GM12878 (cell line): ENCODE data around the gene USP12. TPM values are rescaled to one million over a fixed set of nuclear protein-coding genes. Genes with fewer than 3 reads are reported as not detected.

ENCODE experiments used
- BACH1 ChIP-seq: fragments of 450-650 bp; IDR thresholded peaks from 2 replicates; pipeline ENCODE4 v1.6.1; 2017; ENCODE audit warnings: mild to moderate bottlenecking, borderline replicate concordance
- CBFB ChIP-seq: IDR thresholded peaks from 2 replicates; pipeline ENCODE4 v1.6.1; 2016; ENCODE audit warnings: antibody characterized with exemption, low read depth
- CREM ChIP-seq: IDR thresholded peaks from 2 replicates; pipeline ENCODE4 v1.6.1; 2014; ENCODE audit warnings: antibody characterized with exemption, low read depth
- EGR1 ChIP-seq, 2 experiments: IDR thresholded peaks; 1 replicate in 1 of 2; 2 replicates in 1 of 2; pipeline ENCODE4 v1.6.1; 2011 to 2012; ENCODE audit warnings: low read depth in 2 of 2, low read length in 2 of 2, borderline replicate concordance in 1 of 2, mild to moderate bottlenecking in 1 of 2, moderate library complexity in 1 of 2
- MEF2A ChIP-seq: IDR thresholded peaks from 2 replicates; pipeline ENCODE4 v1.6.1; 2011; ENCODE audit warnings: low read depth, mild to moderate bottlenecking, low read length, moderate library complexity; ENCODE audit not compliant: insufficient read depth
- NRF1 ChIP-seq: conservative IDR thresholded peaks from 2 replicates; pipeline ENCODE4 v1.6.1; 2011; ENCODE audit warnings: mild to moderate bottlenecking, low read depth, low read length, improper control_type of control experiment
- POLR2AphosphoS2 ChIP-seq: IDR thresholded peaks from 2 replicates; pipeline ENCODE4 v1.6.1; 2011; ENCODE audit warnings: low read depth, mild to moderate bottlenecking, low read length, improper control_type of control experiment, moderate library complexity
- SMC3 ChIP-seq: IDR thresholded peaks from 2 replicates; pipeline ENCODE4 v1.6.1; 2011; ENCODE audit warnings: low read length, improper control_type of control experiment, borderline replicate concordance
- ZNF622 ChIP-seq: fragments of 450-650 bp; IDR thresholded peaks from 2 replicates; pipeline ENCODE4 v1.6.1; 2017; ENCODE audit warnings: mild to moderate bottlenecking, inconsistent platforms
- polyA plus RNA-seq, 11 experiments: library from polyadenylated mRNA; depleted of rRNA in 4 of 11; unstranded in 6 of 11; stranded (reverse) in 5 of 11; fragments of >200 nt; fragmentation: Nextera tagmentation in 4 of 11; fragmentation: Illumina TruSeq in 1 of 11; extraction: Ambion mirVana in 4 of 11; extraction: Trizol in 1 of 11; gene quantifications; 1 replicate in 1 of 11; 2 replicates in 10 of 11; pipeline versions ENCODE4 v1.2.1 to v1.2.3, GENCODE V29; 2011 to 2016; ENCODE audit warnings: inconsistent platforms in 2 of 11, missing spikeins in 2 of 11, low read depth in 1 of 11
- total RNA-seq, 4 experiments: library from RNA; depleted of rRNA in 3 of 4; stranded (reverse); fragments of >200 nt in 3 of 4; fragmentation: Illumina TruSeq in 1 of 4; extraction: Trizol in 1 of 4; gene quantifications; 2 replicates each; pipeline versions ENCODE4 v1.2.1 to v1.2.3, GENCODE V29; 2013 to 2021
- TF ChIP-seq, protein P1 (sequence below): fragments of 450-650 bp; formaldehyde crosslinking; IDR thresholded peaks from 2 replicates; pipeline ENCODE4 v1.4.0; 2022; ENCODE audit warnings: mild to moderate bottlenecking, moderate library complexity

The USP12 gene
- total and polyA plus RNA-seq, 10 of the 15 experiments (the other 5 are each of a cell fraction or from before 2014, with no cell fraction given) = 3.5 to 32.2 (median 24.6) TPM

DNA sequence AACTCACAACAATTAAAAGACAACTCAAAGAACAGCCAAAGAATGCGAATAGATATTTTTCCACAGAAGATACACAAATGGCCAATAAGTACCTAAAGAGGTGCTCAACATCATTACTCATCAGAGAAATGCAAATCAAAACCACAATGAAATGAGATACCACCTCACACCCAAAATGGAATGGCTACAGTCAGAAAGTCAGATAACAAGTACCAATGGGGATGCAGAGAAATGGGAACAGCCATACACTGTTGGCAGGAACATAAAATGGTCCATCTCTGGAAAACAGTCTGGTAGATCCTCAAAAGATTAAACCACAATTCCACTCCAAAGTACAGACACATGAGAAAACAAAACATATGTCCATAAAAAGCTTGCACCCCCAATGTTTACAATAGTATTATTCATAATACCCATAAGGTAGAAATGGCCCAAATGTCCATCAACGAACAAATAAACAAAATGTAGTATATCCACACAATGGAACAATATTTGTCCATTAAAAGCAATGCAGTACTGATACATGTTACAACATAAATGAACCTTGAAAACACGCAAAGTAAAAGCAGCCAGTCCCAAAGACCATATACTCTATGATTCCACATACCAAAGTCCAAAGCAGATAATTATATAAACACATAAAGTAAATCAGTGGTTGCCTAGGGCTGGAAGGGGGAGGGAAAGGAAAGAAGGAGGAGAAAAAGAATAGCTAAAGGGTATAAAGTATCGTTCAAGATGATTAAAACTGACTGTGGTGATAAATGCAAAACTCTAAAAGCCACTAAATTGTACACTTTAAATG lies 19.6 kb downstream of the USP12 start (continued):
- TF ChIP-seq SMC3 (no peak), CBFB (no peak; the same call in 1 of the 2 replicates), ZNF622 (no peak), NRF1 (no peak), CREM (0 out of 2 replicates have a peak, but pooled peaks have one; percentile 21), EGR1 (IDR thresholded peaks at IDR 0.05; ENCODE audit: borderline replicate concordance in 1 of 2, low read depth in 2 of 2, low read length in 2 of 2) (no peak), POLR2AphosphoS2 (no peak), MEF2A (no peak), BACH1 (no peak)
- TF ChIP-seq, protein P1, sequence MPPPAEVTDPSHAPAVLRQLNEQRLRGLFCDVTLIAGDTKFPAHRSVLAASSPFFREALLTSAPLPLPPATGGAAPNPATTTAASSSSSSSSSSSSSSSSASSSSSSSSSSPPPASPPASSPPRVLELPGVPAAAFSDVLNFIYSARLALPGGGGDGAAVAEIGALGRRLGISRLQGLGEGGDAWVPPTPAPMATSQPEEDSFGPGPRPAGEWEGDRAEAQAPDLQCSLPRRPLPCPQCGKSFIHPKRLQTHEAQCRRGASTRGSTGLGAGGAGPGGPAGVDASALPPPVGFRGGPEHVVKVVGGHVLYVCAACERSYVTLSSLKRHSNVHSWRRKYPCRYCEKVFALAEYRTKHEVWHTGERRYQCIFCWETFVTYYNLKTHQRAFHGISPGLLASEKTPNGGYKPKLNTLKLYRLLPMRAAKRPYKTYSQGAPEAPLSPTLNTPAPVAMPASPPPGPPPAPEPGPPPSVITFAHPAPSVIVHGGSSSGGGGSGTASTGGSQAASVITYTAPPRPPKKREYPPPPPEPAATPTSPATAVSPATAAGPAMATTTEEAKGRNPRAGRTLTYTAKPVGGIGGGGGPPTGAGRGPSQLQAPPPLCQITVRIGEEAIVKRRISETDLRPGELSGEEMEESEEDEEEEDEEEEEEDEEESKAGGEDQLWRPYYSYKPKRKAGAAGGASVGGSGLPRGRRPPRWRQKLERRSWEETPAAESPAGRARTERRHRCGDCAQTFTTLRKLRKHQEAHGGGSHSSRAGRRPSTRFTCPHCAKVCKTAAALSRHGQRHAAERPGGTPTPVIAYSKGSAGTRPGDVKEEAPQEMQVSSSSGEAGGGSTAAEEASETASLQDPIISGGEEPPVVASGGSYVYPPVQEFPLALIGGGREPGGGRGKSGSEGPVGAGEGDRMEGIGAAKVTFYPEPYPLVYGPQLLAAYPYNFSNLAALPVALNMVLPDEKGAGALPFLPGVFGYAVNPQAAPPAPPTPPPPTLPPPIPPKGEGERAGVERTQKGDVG (CRISPR knock-in tag) = no peak
- TF ChIP-seq, all 136 proteins: peak for 6
